GM12875 (cell line): Measurements from ENCODE around the gene PFKP.

Source experiments
- H3K4me3 ChIP-seq: one replicate; pipeline ENCODE4 v1.5.1; 2011; ENCODE audit warnings: low read depth, low read length, control low read depth
- CTCF ChIP-seq: IDR thresholded peaks from 2 replicates; pipeline ENCODE4 v1.5.1; 2011; ENCODE audit warnings: low read depth, mild to moderate bottlenecking, control low read depth, inconsistent platforms, low read length, moderate library complexity, borderline replicate concordance; ENCODE audit not compliant: insufficient read depth

The PFKP gene

DNA sequence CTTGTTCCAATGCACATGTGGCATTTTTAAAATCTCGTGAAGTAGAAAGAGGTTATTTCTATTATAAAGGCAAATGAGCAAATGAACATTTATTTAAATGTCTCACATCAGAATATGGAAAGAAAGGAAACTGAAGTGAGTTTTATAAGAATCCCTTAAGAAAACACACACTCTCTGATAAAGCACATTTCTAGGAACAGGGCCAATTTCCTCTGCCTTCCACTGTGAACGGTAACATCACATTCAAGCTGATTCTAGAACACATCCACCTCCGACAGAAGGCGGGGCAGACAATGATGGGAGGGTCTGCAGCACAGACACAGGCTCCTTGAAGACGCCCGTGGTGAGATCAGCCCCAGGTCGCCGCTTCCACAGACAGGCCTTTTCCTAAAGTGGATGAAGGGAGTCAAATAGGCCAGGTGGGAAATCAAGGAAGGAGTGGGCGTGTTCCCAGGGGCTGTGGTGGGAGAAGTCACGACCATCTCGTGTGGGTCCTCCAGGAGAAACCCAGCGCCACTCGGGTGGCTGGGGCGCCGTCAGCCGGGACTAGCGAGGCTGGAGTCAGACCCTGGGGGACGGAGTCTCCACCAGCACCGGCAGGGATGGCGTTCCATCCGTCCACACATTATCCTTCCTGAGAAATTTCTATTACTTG, 74.1 kb downstream of the PFKP start:
- TF ChIP-seq CTCF, result no peak
- H3K4me3 ChIP-seq, result no peak overlapping the region

- no peak for TF ChIP-seq CTCF
- H3K4me3 ChIP-seq, result no peak overlapping the region
These were observed 75.0 kb downstream of the PFKP start for GRCh38 chr10:3142146-3142875.

GRCh38 chr10:3143366-3143765, 76.0 kb downstream of the PFKP start:
- H3K4me3 ChIP-seq, result no peak overlapping the region
- TF ChIP-seq CTCF, result no peak

- no peak for TF ChIP-seq CTCF
- H3K4me3 ChIP-seq, result no peak overlapping the region
These were observed 76.6 kb downstream of the PFKP start for GRCh38 chr10:3143791-3144434.

GRCh38 chr10:3145366-3145765, 78.0 kb downstream of the PFKP start:
- TF ChIP-seq CTCF, result no peak
- no peak overlapping the region for H3K4me3 ChIP-seq

DNA sequence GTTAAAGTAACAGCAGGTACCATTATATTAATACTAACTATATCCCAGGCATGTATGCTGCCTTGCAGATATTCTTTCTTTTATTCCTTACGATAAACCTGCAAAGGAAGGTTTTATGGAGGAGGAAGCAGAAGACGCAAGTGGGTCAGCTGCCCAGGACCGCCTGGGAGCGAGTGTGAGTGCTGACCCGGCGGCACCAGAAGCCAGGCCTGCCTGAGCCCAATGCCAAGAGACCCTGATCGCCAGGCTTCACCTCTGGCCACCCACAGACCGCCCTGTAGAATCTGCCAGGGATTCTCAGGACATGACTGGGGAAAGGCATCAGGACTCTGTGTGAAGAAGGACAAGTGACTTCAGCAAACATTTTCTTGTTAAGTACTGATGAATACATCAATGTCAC, 78.9 kb downstream of the PFKP start:
- H3K4me3 ChIP-seq, result no peak overlapping the region
- no peak for TF ChIP-seq CTCF
